Smooth muscle cell (in vitro differentiated cells): Measurements from ENCODE around the gene BRPF3. TPM values are rescaled to one million over a fixed set of nuclear protein-coding genes. Genes with fewer than 3 reads are reported as not detected.

Experiments
- DNase-seq: peaks from one replicate; lab custom pipeline; 2025; ENCODE audit not compliant: unreplicated experiment; lab: John Stamatoyannopoulos, UW
- H2AFZ ChIP-seq: fragments of 200-600 bp; sonication (generic); 2 replicates; pipeline ENCODE4 v1.6.0; 2016; ENCODE audit warnings: antibody characterized with exemption, low read depth, mild to moderate bottlenecking
- H3F3A ChIP-seq: fragments of 200-600 bp; sonication (generic); 2 replicates; pipeline ENCODE4 v1.6.0; 2017; ENCODE audit warnings: antibody characterized with exemption, low read depth
- H3K27ac ChIP-seq: fragments of 200-600 bp; sonication (generic); 2 replicates; pipeline ENCODE4 v1.5.1; 2016; ENCODE audit warnings: low read depth, mild to moderate bottlenecking
- H3K27me3 ChIP-seq: fragments of 200-600 bp; sonication (generic); 2 replicates; pipeline ENCODE4 v1.6.1; 2016; ENCODE audit warnings: low read depth, mild to moderate bottlenecking
- H3K36me3 ChIP-seq: fragments of 200-600 bp; sonication (generic); 2 replicates; pipeline ENCODE4 v1.5.1; 2016; ENCODE audit warnings: low read depth
- H3K4me1 ChIP-seq: fragments of 200-600 bp; sonication (generic); 2 replicates; pipeline ENCODE4 v1.5.1; 2016; ENCODE audit warnings: low read depth
- H3K4me2 ChIP-seq: fragments of 200-600 bp; sonication (generic); 2 replicates; pipeline ENCODE4 v1.6.0; 2016; ENCODE audit warnings: mild to moderate bottlenecking
- H3K4me3 ChIP-seq: fragments of 200-600 bp; sonication (generic); 2 replicates; pipeline ENCODE4 v1.5.1; 2016; ENCODE audit warnings: mild to moderate bottlenecking
- H3K79me2 ChIP-seq: fragments of 200-600 bp; sonication (generic); 2 replicates; pipeline ENCODE4 v1.6.0; 2016; ENCODE audit warnings: low read depth, mild to moderate bottlenecking
- H3K9ac ChIP-seq: fragments of 200-600 bp; sonication (generic); 2 replicates; pipeline ENCODE4 v1.6.0; 2016; ENCODE audit warnings: low read depth
- H3K9me3 ChIP-seq: fragments of 200-600 bp; sonication (generic); replicated peaks from 2 replicates; pipeline ENCODE4 v1.5.1; 2016; ENCODE audit warnings: low read depth
- H4K20me1 ChIP-seq: fragments of 200-600 bp; sonication (generic); 2 replicates; pipeline ENCODE4 v1.6.0; 2016; ENCODE audit warnings: low read depth
- WGBS: methylation state at CpG from one replicate; pipeline ENCODE4 v1.1.7; 2016; ENCODE audit warnings: low lambda C conversion rate; 5-methylcytosine and 5-hydroxymethylcytosine counted together
- polyA plus RNA-seq: library from polyadenylated mRNA; unstranded; fragments of >200 nt; fragmentation: Nextera tagmentation; extraction: Ambion mirVana; gene quantifications from 2 replicates; pipeline ENCODE4 v1.2.1, GENCODE V29; 2016
- total RNA-seq: library from RNA; depleted of rRNA; stranded (reverse); fragments of >200 nt; gene quantifications from 2 replicates; pipeline ENCODE4 v1.2.3, GENCODE V29; 2014
- TF ChIP-seq, protein P1 (sequence below): fragments of 200-600 bp; sonication (generic); IDR thresholded peaks from 2 replicates; pipeline ENCODE4 v1.5.1; 2017; ENCODE audit warnings: borderline replicate concordance, mild to moderate bottlenecking, antibody characterized with exemption; ENCODE audit not compliant: insufficient read depth, poor library complexity, severe bottlenecking

Gene BRPF3
- total and polyA plus RNA-seq, 2 experiments from 2014 or later, result 8.9 to 20.0 TPM

DNA sequence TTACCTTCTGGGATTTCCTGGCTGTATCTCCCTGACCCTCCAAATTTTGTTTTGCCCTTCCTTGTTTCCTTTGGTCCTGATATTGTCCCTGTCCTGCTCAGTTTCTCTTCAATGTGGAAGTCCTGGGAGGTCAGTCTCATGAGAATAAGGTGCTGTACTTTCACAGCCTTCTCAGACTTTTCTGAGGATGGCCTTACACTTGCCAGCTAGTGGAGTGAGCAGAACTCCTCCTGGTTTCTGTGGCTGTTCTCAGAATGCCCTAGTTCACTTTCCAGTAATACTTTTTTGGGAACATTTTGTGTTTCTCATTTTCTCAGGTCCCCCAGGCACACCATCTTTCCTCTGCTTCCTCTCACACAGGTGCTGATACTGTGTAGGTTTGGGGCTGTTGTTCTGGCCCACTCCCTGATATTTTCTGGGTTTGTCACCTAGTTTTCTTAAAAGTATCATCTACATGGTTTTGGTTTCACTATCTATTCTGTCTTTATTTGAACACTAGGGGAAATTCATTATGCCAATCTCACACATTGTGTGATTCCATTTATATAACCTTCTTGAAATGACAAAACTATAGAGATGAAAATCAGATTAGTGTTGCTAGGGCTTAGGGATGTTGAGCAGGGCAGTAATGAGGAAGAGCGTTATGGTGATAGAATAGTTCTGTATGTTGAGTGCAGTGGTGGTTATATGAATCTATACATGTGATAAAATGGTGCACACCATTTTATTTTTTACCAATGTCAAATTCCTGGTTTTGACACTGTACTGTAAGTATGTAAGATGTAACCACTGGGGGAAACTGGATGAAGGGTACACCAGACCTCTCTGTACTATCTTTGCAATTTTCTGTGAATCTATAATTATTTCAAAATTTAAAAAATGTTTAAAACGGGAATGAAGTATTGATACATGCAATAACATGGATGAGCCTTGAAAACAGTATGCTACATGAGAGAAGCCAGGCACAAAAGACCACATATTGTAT is 27.2 kb upstream of the BRPF3 start:
- no peak for DNase-seq
- no peaks in the 10 kb centered on the region for H3F3A ChIP-seq
- H3K4me2 ChIP-seq, result no peak overlapping the region
- no peaks in the 10 kb centered on the region for H3K27me3 ChIP-seq
- H3K27ac ChIP-seq, result no peak overlapping the region
- H3K9me3 ChIP-seq, result no peaks in the 10 kb centered on the region
- TF ChIP-seq, protein P1, sequence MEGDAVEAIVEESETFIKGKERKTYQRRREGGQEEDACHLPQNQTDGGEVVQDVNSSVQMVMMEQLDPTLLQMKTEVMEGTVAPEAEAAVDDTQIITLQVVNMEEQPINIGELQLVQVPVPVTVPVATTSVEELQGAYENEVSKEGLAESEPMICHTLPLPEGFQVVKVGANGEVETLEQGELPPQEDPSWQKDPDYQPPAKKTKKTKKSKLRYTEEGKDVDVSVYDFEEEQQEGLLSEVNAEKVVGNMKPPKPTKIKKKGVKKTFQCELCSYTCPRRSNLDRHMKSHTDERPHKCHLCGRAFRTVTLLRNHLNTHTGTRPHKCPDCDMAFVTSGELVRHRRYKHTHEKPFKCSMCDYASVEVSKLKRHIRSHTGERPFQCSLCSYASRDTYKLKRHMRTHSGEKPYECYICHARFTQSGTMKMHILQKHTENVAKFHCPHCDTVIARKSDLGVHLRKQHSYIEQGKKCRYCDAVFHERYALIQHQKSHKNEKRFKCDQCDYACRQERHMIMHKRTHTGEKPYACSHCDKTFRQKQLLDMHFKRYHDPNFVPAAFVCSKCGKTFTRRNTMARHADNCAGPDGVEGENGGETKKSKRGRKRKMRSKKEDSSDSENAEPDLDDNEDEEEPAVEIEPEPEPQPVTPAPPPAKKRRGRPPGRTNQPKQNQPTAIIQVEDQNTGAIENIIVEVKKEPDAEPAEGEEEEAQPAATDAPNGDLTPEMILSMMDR, result no peak
- H3K36me3 ChIP-seq, result no peaks in the 10 kb centered on the region
- no peak overlapping the region for H2AFZ ChIP-seq
- H3K4me3 ChIP-seq, result no peak overlapping the region
- 94% methylated on average over 2 of the region's 2 CpGs for WGBS
- H3K9ac ChIP-seq, result no peak overlapping the region
- no peaks in the 10 kb centered on the region for H3K79me2 ChIP-seq
- no peaks in the 10 kb centered on the region for H4K20me1 ChIP-seq
- no peaks in the 10 kb centered on the region for H3K4me1 ChIP-seq

DNA sequence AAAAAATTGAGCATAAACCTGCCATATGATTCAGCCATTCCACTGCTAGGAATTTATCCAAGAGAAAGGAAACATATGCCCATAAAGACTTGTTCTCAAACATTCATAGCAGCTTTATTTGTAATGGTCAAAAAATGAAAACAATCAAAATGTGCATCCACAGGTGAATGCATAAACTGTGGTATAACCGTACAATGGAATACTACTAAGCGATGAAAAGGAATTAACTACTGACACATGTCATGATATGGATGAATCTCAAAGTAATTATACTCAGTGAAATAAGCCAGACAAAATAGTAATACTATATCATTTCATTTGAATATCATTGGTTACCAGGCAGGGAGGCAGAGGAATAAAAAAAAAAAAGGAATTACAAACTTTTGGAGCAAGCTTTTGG is 25.8 kb upstream of the BRPF3 start:
- WGBS, result 99% methylated on average over 2 of the region's 2 CpGs
- no peak overlapping the region for H3K4me2 ChIP-seq
- DNase-seq, result no peak
- H4K20me1 ChIP-seq, result no peaks in the 10 kb centered on the region
- TF ChIP-seq, protein P1, result no peak
- no peaks in the 10 kb centered on the region for H3K9me3 ChIP-seq
- no peak overlapping the region for H3K27ac ChIP-seq
- H3K9ac ChIP-seq, result no peak overlapping the region
- no peaks in the 10 kb centered on the region for H3K36me3 ChIP-seq
- no peaks in the 10 kb centered on the region for H3F3A ChIP-seq
- no peaks in the 10 kb centered on the region for H3K27me3 ChIP-seq
- H3K4me3 ChIP-seq, result no peak overlapping the region
- no peaks in the 10 kb centered on the region for H3K79me2 ChIP-seq
- no peak overlapping the region for H2AFZ ChIP-seq
- no peaks in the 10 kb centered on the region for H3K4me1 ChIP-seq

DNA sequence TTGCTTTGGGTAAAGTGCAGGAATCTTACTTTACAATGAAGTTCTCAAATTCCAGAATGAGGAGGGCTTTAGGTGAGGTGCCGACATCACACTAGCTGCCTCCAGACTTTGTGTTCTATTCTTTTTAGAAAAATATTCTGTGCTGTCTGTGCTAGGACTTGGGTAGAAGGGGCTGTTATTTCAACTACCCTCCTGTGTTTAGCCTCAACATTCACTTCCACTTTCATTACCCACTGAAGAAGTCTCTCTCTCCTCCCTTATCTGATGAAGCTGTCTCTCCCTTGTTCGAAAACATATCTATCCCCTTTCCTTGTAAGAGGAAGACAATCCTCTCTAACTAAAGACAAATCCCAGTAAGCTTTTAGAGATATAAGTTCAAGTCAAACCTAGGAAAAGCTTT is 25.0 kb upstream of the BRPF3 start:
- H3K9me3 ChIP-seq, result no peaks in the 10 kb centered on the region
- no peak overlapping the region for H3K4me3 ChIP-seq
- no peak for DNase-seq
- WGBS, result 85% methylated on average over 2 of the region's 2 CpGs
- H3K4me2 ChIP-seq, result no peak overlapping the region
- H3K9ac ChIP-seq, result no peak overlapping the region
- no peak overlapping the region for H3K27ac ChIP-seq
- H3K27me3 ChIP-seq, result no peaks in the 10 kb centered on the region
- no peaks in the 10 kb centered on the region for H3K36me3 ChIP-seq
- H2AFZ ChIP-seq, result no peak overlapping the region
- H3K79me2 ChIP-seq, result no peaks in the 10 kb centered on the region
- no peaks in the 10 kb centered on the region for H3F3A ChIP-seq
- H3K4me1 ChIP-seq, result no peaks in the 10 kb centered on the region
- no peaks in the 10 kb centered on the region for H4K20me1 ChIP-seq
- TF ChIP-seq, protein P1, result no peak
